NCI-H1930 (cell line): ENCODE measurements around the gene SLC29A3.

Source experiments
- DNase-seq, 2 experiments: peaks; one replicate each; lab custom pipeline; 2025; lab: John Stamatoyannopoulos, UW

Gene SLC29A3

GRCh38 chr10:71369602-71370001 lies 50.5 kb downstream of the SLC29A3 start:
- DNase-seq = no peak

- DNase-seq = no peak
These were observed 51.0 kb downstream of the SLC29A3 start for GRCh38 chr10:71370031-71370430.

GRCh38 chr10:71371750-71372166 lies 52.7 kb downstream of the SLC29A3 start:
- DNase-seq = no peak

- no peak for DNase-seq
These were observed 53.9 kb downstream of the SLC29A3 start for GRCh38 chr10:71372882-71373495.

GRCh38 chr10:71374481-71375233 lies 55.6 kb downstream of the SLC29A3 start:
- no peak for DNase-seq

GRCh38 chr10:71375952-71376351 lies 56.9 kb downstream of the SLC29A3 start:
- no peak for DNase-seq

- no peak for DNase-seq
These were observed 59.5 kb downstream of the SLC29A3 start for GRCh38 chr10:71378336-71379117.

- DNase-seq = no peak
These were observed 60.2 kb downstream of the SLC29A3 start for GRCh38 chr10:71379118-71379766.

GRCh38 chr10:71380841-71381240 lies 61.8 kb downstream of the SLC29A3 start:
- DNase-seq = no peak

- no peak for DNase-seq
These were observed 62.6 kb downstream of the SLC29A3 start for GRCh38 chr10:71381611-71382010.

- DNase-seq = no peak
These were observed 63.0 kb downstream of the SLC29A3 start for GRCh38 chr10:71382028-71382427.

- no peak for DNase-seq
These were observed 63.7 kb downstream of the SLC29A3 start for GRCh38 chr10:71382757-71383156.

- peak in 1 of 2 experiments; percentile 12 for DNase-seq
These were observed 65.1 kb downstream of the SLC29A3 start for GRCh38 chr10:71383972-71384687.

- DNase-seq = no peak
These were observed 69.1 kb downstream of the SLC29A3 start for GRCh38 chr10:71388171-71388570.

- DNase-seq = no peak
These were observed 69.7 kb downstream of the SLC29A3 start for GRCh38 chr10:71388583-71389310.

GRCh38 chr10:71389768-71390460 lies 70.9 kb downstream of the SLC29A3 start:
- DNase-seq = no peak

GRCh38 chr10:71390461-71390835 lies 71.4 kb downstream of the SLC29A3 start:
- DNase-seq = no peak

- no peak for DNase-seq
These were observed 72.0 kb downstream of the SLC29A3 start for GRCh38 chr10:71390921-71391690.

GRCh38 chr10:71391701-71392100 lies 72.6 kb downstream of the SLC29A3 start:
- DNase-seq = no peak

- DNase-seq = no peak
These were observed 73.2 kb downstream of the SLC29A3 start for GRCh38 chr10:71392292-71392691.
